Gastrocnemius medialis (tissue), 4 donors: ENCODE measurements around the gene LINC01488.

Source experiments
- CTCF ChIP-seq, 5 experiments: fragments of 450-650 bp in 3 of 5; fragments of 200-600 bp in 2 of 5; sonication (generic) in 2 of 5; IDR thresholded peaks in 4 of 5; conservative IDR thresholded peaks in 1 of 5; 1 replicate in 4 of 5; 2 replicates in 1 of 5; pipeline ENCODE4 v1.5.1; 2016 to 2019; ENCODE audit warnings: antibody characterized with exemption in 5 of 5, mild to moderate bottlenecking in 3 of 5, moderate library complexity in 3 of 5
- POLR2A ChIP-seq, 2 donors: fragments of 450-650 bp; IDR thresholded peaks; one replicate each; pipeline ENCODE4 v1.6.1; 2017; ENCODE audit warnings: antibody characterized with exemption in 2 of 2, mild to moderate bottlenecking in 2 of 2, moderate library complexity in 2 of 2

GRCh38 chr11:69518081-69518950 lies 36.9 kb downstream of the LINC01488 start:
- no peak for TF ChIP-seq CTCF (IDR thresholded peaks at IDR 0.05 in 4 of 5, conservative IDR thresholded peaks at IDR 0.05 in 1 of 5)
- no peak for TF ChIP-seq POLR2A (IDR thresholded peaks at IDR 0.05)
